GM10248 (cell line): ENCODE results near the gene GAS7.

Source experiments
- CTCF ChIA-PET: fragments of 300-600 bp; sonication (Branson Sonifier 250); formaldehyde crosslinking; extraction: SDS; loops from one replicate; lab custom pipeline; 2021; ENCODE audit warnings: antibody characterized with exemption; lab: Yijun Ruan, JAX
- POLR2A ChIA-PET: fragments of 350-650 bp; sonication (Branson Sonifier 250); formaldehyde crosslinking; extraction: SDS; loops from one replicate; lab custom pipeline; 2020; ENCODE audit warnings: antibody characterized with exemption; lab: Yijun Ruan, JAX
- DNase-seq: peaks from one replicate; pipeline ENCODE4 v3.0.0; 2012; ENCODE audit errors: extremely low spot score
- CTCF ChIP-seq: IDR thresholded peaks from 2 replicates; pipeline ENCODE4 v1.5.1; 2012; ENCODE audit warnings: mild to moderate bottlenecking, low read depth; ENCODE audit errors: extremely low read depth, missing control alignments, control extremely low read depth

Gene GAS7

GRCh38 chr17:10064536-10064935, 133.9 kb downstream of the GAS7 start:
- POLR2A ChIA-PET, result no interaction called here
- CTCF ChIA-PET, result interaction anchor here (1.6 to 1.9 kb wide), 2 partner anchors 9 to 162 kb away, joined by 4 to 6 read pairs; no protein-coding TSS in a partner anchor
- TF ChIP-seq CTCF, result no peak
- no peak for DNase-seq

GRCh38 chr17:10063730-10064241, 134.6 kb downstream of the GAS7 start:
- ChIA-PET POLR2A (no interaction called here), CTCF (interaction anchor here (1.0 kb wide), 1 partner anchor 10 kb away, joined by 4 read pairs; no protein-coding TSS in a partner anchor)
- TF ChIP-seq CTCF, result no peak
- no peak for DNase-seq

GRCh38 chr17:10062691-10063385, 135.6 kb downstream of the GAS7 start:
- DNase-seq, result peak; percentile 64
- ChIA-PET CTCF (interaction anchor here (1.0 kb wide), 1 partner anchor 11 kb away, joined by 4 read pairs; no protein-coding TSS in a partner anchor), POLR2A (no interaction called here)
- TF ChIP-seq CTCF, result no peak

- ChIA-PET CTCF (interaction anchor here (1.2 kb wide), 1 partner anchor 9 kb away, joined by 3 read pairs; no protein-coding TSS in a partner anchor), POLR2A (interaction anchor here (0.9 kb wide), 1 partner anchor 10 kb away, joined by 3 read pairs; no protein-coding TSS in a partner anchor)
- no peak for DNase-seq
- no peak for TF ChIP-seq CTCF
These were observed 137.1 kb downstream of the GAS7 start for GRCh38 chr17:10061111-10061845.

- TF ChIP-seq CTCF, result no peak
- DNase-seq, result no peak
- CTCF ChIA-PET, result interaction anchor here (1.2 to 1.6 kb wide), 2 partner anchors 8 to 167 kb away, joined by 3 to 4 read pairs; no protein-coding TSS in a partner anchor
- POLR2A ChIA-PET, result interaction anchor here (0.9 kb wide), 1 partner anchor 9 kb away, joined by 3 read pairs; no protein-coding TSS in a partner anchor
These were observed 137.9 kb downstream of the GAS7 start for GRCh38 chr17:10060526-10060925.

- no peak for TF ChIP-seq CTCF
- peak; percentile 77 for DNase-seq
- POLR2A ChIA-PET, result interaction anchor here (1.1 kb wide), 1 partner anchor 9 kb away, joined by 8 read pairs; no protein-coding TSS in a partner anchor
- CTCF ChIA-PET, result interaction anchor here (1.2 to 1.6 kb wide), 3 partner anchors 9 to 167 kb away, joined by 3 to 4 read pairs (median 3); no protein-coding TSS in a partner anchor
These were observed 138.7 kb downstream of the GAS7 start for GRCh38 chr17:10059684-10060211.
